HG03135 (cell line): Measurements from ENCODE around the gene KIAA0040.
A peak's percentile ranks its signal among the peaks of the same experiment; 100 is the strongest.

Experiments
- ATAC-seq: cut with Tn5 transposase; IDR thresholded peaks from one replicate; pipeline ENCODE4 v1.9.1; 2021; ENCODE audit warnings: mild to moderate bottlenecking, moderate library complexity; ENCODE audit not compliant: unreplicated experiment

Gene KIAA0040

GRCh38 chr1:175192630-175193526 is at the start of gene KIAA0040:
KIAA0040 (minus strand) TSS chr1:175192776; CDS start chr1:175161013, 31,763 bp downstream.
- peak; percentile 49 for ATAC-seq

- peak; percentile 67 for ATAC-seq
Measured at GRCh38 chr1:175237389-175237788, 44.8 kb upstream of the KIAA0040 start.

GRCh38 chr1:175234639-175235038 is 42.1 kb upstream of the KIAA0040 start:
- no peak for ATAC-seq

DNA sequence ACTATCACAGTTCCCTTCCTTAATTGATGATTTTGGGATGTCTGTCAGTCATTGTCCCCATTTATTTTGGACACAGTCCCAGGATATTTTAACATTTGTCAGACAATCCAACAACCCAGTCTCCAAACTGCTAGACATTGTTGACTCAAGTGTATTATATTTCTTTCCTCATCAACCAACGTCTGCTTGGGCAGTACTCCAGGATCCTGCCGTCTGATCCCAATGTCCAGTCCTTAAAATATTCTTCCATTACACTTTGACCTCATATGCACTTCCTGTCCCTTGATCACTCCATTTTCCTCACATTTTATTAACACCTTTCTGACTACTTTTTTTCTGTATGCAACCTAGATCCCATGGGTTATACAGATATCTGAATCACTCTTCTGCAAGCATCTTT is 39.8 kb upstream of the KIAA0040 start:
- no peak for ATAC-seq

GRCh38 chr1:175225805-175226129 is 33.2 kb upstream of the KIAA0040 start:
- ATAC-seq = peak; percentile 29

- no peak for ATAC-seq
Measured at GRCh38 chr1:175222296-175222938, 29.8 kb upstream of the KIAA0040 start.

DNA sequence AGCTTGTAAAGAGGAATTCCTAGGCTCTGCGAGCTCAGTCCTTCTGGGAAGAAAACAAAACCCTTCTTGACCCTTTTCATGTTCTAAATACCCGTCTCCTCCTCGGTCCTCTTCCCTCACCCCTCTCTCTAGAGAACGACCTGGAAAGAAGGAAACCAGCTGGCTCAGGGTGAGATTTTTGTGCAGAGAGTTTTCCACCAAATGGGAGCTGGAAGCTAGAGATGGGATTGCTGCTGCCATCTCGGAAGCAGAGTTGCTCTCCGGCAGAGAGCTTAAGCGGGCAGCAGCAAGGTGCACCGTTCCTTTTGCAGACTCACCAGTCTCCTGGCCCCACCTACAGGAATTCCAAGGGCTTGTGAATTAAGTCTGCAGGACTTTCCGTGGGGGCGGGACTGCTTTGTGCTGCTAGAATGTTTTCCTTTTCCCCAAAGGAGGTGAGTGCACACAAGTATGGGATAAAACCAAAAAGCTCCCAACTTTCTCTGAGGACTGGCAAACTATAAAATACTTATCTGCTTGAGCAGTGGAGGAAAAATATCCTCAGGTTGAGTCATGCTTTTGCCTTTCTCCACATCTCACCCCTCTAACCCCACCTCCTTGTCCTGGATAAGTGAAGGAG is 29.1 kb upstream of the KIAA0040 start:
- no peak for ATAC-seq

DNA sequence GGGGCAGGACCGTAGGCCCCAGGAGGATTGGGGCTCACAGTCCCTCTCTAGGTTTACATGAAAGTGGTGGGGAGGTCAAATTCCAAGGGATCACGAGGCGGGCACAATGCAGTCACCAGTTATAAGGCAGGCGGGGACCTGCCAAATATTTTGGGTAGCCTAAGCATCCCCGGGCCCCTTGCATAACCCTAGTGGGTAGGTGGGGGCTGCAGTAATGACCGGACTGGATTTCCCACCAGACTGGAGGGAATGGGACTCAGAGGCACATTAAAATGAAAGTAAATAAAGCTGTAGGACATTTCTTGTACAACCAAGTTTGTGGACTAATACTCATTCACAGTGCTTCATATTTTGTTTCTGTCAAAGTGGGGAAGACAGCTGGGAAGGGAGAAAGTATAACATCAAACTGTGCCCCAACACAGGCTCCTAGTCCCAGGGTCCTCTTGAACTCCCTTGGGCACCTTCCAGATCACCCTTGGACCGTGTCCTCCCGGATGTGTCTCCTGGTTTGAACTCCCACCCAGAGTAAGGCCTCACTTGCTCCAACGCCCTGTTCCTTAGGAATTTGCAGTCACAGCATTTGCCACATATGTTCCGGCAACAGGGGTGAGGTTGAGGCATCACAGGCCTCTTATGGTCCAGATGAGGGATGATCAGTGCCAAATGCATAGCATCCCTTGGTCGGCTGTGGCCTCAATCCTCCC is 28.4 kb upstream of the KIAA0040 start:
- no peak for ATAC-seq

DNA sequence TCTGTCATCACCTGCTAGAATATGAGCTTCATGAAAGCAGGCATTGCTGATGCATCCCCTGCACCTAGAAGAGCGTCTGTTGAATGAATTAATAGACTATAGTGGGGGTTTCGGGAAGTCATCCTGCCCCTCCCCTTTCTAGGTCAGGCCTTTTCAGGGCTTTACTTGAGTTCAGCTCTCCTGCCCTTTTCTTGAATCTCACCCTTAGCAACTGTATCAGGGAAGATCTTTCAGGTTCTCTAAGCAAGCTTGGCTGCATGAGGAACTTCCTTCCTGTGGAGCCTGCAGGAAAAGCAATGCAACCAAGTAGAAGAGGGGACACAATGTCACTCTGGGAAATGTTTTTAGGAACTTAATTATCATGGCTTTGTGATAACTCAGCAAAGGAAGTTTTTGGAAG is 27.2 kb upstream of the KIAA0040 start:
- no peak for ATAC-seq

DNA sequence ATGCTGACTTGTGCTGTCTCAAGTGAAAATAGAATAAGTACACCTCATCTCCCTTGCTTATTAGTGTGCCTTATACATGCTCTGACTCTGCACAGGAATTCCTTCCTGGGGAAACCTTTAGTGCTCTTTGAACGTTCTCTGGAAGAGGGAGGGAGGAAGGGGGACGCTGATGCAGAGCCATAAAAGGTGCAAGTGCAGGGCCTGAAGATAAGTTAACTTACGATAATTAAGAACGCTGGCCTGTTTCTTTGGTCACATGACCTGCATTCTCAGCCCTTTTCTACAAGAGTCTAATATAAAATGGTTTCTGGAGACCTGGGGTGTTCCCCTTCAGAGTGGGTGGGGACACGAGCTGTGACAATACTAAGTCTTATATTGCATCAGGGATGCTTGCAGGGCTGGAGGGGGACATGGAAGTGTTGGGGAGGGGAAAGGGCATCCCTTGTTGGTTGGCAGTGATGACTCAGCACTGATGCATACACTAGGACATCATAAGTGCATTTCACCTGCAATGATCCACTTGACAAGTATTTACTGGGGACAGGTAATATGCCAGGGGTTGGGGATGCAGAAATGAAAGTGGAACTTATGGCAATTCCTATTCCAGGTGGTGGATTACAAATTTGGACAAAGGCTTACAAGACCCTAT is 26.3 kb upstream of the KIAA0040 start:
- no peak for ATAC-seq

- ATAC-seq = no peak
Measured at GRCh38 chr1:175217721-175218531, 25.4 kb upstream of the KIAA0040 start.

GRCh38 chr1:175216444-175216843 is 23.9 kb upstream of the KIAA0040 start:
- ATAC-seq = no peak

- no peak for ATAC-seq
Measured at GRCh38 chr1:175211656-175212055, 19.1 kb upstream of the KIAA0040 start.

DNA sequence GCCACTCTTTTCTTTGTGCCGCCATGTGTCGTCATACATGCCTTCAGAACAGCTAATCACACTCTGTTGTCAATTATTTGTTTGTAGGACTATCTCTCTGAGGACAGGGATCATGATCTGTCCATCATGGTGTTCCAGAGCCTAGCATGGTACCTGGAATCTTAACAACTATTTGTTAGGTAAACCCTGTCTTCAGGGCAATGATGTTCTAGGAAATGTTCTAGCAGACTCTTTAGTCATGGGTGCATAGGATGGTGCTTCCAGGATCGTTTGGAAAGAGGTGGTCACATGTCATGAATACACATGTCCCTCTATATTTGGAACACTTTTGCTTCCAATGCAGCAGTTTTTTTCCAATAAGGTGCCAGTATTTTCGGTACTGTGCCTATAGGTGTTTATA is 18.2 kb upstream of the KIAA0040 start:
- no peak for ATAC-seq

GRCh38 chr1:175209493-175209921 is 16.9 kb upstream of the KIAA0040 start:
- ATAC-seq = peak; percentile 32

DNA sequence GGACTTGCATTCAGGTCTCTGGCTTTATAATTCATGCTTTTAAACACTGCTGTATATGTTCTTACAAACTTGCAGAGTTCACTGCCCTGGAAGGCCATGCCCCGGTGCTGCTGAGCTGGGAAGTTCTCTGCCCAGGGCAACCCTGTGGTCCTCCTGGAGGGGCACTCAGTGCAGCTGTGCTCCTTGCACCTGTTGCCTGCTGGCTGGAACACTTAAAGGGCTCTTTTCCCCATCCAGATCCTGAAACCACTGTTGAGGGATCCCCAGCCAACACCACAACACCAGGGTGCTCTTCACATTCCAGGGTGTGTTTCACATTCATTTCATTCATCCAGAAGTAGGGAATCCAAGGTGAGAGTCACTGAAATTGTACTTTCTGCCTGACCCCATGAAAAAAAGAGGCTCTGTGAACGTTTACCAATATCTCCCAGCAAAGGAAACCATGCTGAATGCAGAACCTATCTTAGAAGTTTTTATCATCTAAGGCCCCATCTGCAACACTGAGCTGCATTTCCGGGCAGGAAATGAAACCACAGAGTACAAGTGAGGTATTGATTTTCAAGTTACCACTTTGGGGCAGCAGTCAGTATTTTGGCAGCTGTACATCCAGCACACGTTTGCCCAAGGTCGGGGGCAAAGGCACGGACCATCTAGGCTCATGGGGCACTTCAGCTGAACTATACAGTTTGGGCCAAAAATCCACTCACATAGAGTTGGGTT is 16.4 kb upstream of the KIAA0040 start:
- peak; percentile 77 for ATAC-seq

DNA sequence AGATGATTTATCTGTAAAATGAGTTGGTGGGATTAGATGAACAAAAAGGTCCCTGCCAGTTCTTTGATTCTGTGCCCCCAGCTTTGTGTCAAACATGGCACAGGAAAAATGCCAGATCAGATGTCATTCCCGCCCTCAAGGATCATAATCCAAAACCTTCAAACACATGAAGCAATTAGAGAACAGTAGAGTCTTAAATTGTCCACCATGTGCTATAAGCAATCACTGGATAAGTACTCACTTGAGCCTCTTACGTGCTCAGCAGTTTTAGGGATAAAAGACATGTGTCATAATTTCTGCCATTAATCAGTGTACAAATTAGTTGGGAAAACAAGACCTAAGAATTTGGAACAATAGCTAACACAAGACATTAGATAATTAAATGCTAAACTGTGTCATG is 15.4 kb upstream of the KIAA0040 start:
- ATAC-seq = no peak

DNA sequence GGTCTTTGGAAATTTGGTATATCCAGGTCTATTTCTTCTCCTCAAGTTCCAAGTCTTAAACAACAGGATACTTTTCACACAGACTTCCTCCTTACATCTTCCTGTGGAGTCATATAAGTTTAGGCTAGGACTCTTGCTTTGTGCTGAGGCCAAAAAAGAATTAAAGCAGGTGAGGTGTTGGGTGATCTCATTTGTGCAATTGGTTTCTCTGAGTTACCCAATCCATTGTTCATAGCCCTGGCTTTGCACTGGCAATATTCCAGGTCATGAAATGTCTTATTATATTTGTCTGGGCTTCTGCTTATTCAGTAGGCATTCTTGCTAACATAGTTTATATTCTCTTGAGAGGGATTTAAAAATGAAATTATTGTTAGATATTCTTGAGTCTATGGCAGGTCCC is 14.1 kb upstream of the KIAA0040 start:
- ATAC-seq = no peak

DNA sequence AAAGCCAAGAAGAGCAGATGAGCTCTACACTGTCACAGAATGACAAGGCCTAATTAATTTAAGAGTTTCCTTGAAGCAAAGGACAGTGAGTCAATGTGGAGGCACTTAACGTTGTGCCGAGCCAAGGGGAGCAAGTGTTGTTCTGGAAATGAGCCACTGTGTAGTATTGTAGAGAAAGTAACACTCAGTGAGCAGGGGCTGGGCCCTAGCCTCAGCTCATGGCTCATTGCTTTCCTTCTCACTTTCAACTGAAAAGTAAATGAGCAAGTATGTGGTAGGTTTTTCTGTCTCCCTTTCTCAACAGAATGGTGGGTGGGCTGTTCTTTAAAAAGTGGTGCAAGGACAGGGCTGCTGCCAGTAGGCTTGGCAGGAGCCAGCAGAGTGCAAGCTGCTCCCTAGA is 11.8 kb upstream of the KIAA0040 start:
- peak; percentile 66 for ATAC-seq
